ENCODE measurements around the gene TRIM47. TPM values are rescaled to one million over a fixed set of nuclear protein-coding genes. Genes with fewer than 3 reads are reported as not detected.
"Not testable (repeated sequence)": the region's sequence is repeated elsewhere in the genome, so short reads cannot be mapped to it uniquely, and the experiment has no call there.

TRIM47 gene
- total RNA-seq, 1 experiment from 2014 or later = 48.3 TPM

DNA sequence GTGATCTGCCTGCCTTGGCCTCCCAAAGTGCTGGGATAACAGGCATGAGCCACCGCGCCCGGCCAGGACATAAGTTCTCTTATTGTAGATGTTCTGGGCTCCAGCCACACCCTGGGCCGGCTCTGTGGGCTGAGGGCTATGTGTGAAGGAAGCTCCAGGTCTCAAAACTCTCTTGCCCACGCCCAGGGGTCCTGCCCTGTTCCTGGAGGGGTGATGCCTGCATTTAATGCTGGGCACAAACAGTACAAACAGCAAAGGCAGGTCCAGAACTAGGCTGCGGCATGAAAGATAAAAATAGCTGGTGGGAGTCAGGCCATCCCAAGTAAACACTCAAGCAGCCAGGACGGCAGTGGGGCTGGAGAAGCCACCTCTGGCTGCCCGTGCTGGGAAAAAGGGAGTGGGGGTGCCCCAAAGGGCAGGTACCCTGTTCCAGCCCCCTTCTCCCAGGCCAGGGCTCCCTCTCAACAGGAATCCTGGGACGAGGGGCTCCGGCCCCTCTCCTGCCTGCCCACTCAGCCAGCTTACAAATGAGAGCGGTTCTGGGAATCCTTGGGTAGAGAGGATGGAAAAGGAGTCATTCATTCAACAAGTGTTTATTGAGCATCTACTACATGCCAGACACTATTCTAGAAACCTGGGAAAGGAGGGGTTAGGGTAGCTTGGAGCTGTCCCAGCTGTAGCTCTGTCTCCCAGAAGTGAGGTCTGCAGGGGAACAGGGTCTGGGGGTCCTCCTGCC, 4.6 kb downstream of the TRIM47 start:
- TSS peak; percentile 37 for BruUV-seq (replicated peaks)
- H3K27me3 ChIP-seq (ENCODE audit: insufficient read depth, low read depth) = no peaks in the 10 kb centered on the region
- no peaks in the 10 kb centered on the region for H3K9me3 ChIP-seq (ENCODE audit: insufficient read depth, low read depth)
- no peak for DNase-seq
- H3F3A ChIP-seq (ENCODE audit: insufficient read depth, low read depth) = peaks cover 47% of the 10 kb centered on the region
- TF ChIP-seq, protein P1, sequence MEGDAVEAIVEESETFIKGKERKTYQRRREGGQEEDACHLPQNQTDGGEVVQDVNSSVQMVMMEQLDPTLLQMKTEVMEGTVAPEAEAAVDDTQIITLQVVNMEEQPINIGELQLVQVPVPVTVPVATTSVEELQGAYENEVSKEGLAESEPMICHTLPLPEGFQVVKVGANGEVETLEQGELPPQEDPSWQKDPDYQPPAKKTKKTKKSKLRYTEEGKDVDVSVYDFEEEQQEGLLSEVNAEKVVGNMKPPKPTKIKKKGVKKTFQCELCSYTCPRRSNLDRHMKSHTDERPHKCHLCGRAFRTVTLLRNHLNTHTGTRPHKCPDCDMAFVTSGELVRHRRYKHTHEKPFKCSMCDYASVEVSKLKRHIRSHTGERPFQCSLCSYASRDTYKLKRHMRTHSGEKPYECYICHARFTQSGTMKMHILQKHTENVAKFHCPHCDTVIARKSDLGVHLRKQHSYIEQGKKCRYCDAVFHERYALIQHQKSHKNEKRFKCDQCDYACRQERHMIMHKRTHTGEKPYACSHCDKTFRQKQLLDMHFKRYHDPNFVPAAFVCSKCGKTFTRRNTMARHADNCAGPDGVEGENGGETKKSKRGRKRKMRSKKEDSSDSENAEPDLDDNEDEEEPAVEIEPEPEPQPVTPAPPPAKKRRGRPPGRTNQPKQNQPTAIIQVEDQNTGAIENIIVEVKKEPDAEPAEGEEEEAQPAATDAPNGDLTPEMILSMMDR (conservative IDR thresholded peaks at IDR 0.05) = no peak
- TF ChIP-seq EZH2 (IDR thresholded peaks at IDR 0.05; ENCODE audit: low read depth) = no peak
- H3K4me1 ChIP-seq (replicated peaks; ENCODE audit: insufficient read depth) = peaks cover 46% of the 10 kb centered on the region
- ChIA-PET POLR2A (ENCODE audit: unreplicated experiment) (interaction anchor here (2.5 kb wide), 1 partner anchor 19 kb away, joined by 16 read pairs; the partner anchor contains the start of gene WBP2), CTCF (interaction anchor here (0.6 to 0.8 kb wide), 3 partner anchors 18 to 200 kb away, joined by 3 read pairs; partner anchors contain the start of gene WBP2)
- H2AFZ ChIP-seq = no peak overlapping the region
- no peak overlapping the region for H3K27ac ChIP-seq
- no peaks in the 10 kb centered on the region for H3K9me2 ChIP-seq (ENCODE audit: insufficient read depth)
- no peaks in the 10 kb centered on the region for H3K36me3 ChIP-seq (ENCODE audit: low read depth)
- intact Hi-C loops (cut with micrococcal nuclease; ENCODE audit: unreplicated experiment) = no loop called here
- no peaks in the 10 kb centered on the region for H4K20me1 ChIP-seq (ENCODE audit: insufficient read depth)
- H3K4me3 ChIP-seq = no peak overlapping the region
- H3K79me2 ChIP-seq (ENCODE audit: low read depth) = 0 out of 2 replicates have a peak, but pooled peaks cover 3% of the 10 kb centered on the region
- H3K4me2 ChIP-seq = peak overlapping the region; percentile 70; the same call in 1 of the 2 replicates

GRCh38 chr17:75872434-75873351, 5.7 kb downstream of the TRIM47 start:
- no peaks in the 10 kb centered on the region for H3K9me3 ChIP-seq (ENCODE audit: insufficient read depth, low read depth)
- no peaks in the 10 kb centered on the region for H4K20me1 ChIP-seq (ENCODE audit: insufficient read depth)
- ChIA-PET CTCF (interaction anchor here (0.6 to 1.8 kb wide), 5 partner anchors 14 to 201 kb away, joined by 3 to 18 read pairs (median 7); partner anchors contain the start of gene WBP2), POLR2A (ENCODE audit: unreplicated experiment) (interaction anchor here (0.7 to 2.5 kb wide), 6 partner anchors 18 to 434 kb away, joined by 3 to 16 read pairs (median 10); partner anchors contain the start of gene WBP2)
- peak overlapping the region; percentile 63; the same call in 1 of the 2 replicates for H2AFZ ChIP-seq
- H3K9me2 ChIP-seq (ENCODE audit: insufficient read depth) = no peaks in the 10 kb centered on the region
- H3F3A ChIP-seq (ENCODE audit: insufficient read depth, low read depth) = peaks cover 46% of the 10 kb centered on the region
- TF ChIP-seq, protein P1 (conservative IDR thresholded peaks at IDR 0.05) = no peak
- TF ChIP-seq EZH2 (IDR thresholded peaks at IDR 0.05; ENCODE audit: low read depth) = no peak
- no peaks in the 10 kb centered on the region for H3K27me3 ChIP-seq (ENCODE audit: insufficient read depth, low read depth)
- H3K4me3 ChIP-seq = no peak overlapping the region; the same call in 1 of the 2 replicates
- H3K27ac ChIP-seq = peak overlapping the region; percentile 58
- peak overlapping the region; percentile 70 for H3K4me2 ChIP-seq
- H3K36me3 ChIP-seq (ENCODE audit: low read depth) = no peaks in the 10 kb centered on the region
- H3K4me1 ChIP-seq (replicated peaks; ENCODE audit: insufficient read depth) = peaks cover 46% of the 10 kb centered on the region
- H3K79me2 ChIP-seq (ENCODE audit: low read depth) = 0 out of 2 replicates have a peak, but pooled peaks cover 3% of the 10 kb centered on the region
- BruUV-seq (replicated peaks) = no TSS peak
- intact Hi-C loops (cut with micrococcal nuclease; ENCODE audit: unreplicated experiment) = loop anchor here (1.0 kb wide), 1 partner anchor 17 kb away; the partner anchor contains the start of gene WBP2
- peak; percentile 84 to 87 for DNase-seq

GRCh38 chr17:75870228-75870627, 8.2 kb downstream of the TRIM47 start:
- H3K4me3 ChIP-seq; H3K27me3 ChIP-seq (ENCODE audit: insufficient read depth, low read depth); H2AFZ ChIP-seq; H4K20me1 ChIP-seq (ENCODE audit: insufficient read depth); H3K79me2 ChIP-seq (ENCODE audit: low read depth); DNase-seq; H3K4me2 ChIP-seq; H3K36me3 ChIP-seq (ENCODE audit: low read depth); POLR2A ChIA-PET (ENCODE audit: unreplicated experiment); H3K9me3 ChIP-seq (ENCODE audit: insufficient read depth, low read depth); intact Hi-C loops (cut with micrococcal nuclease; ENCODE audit: unreplicated experiment); CTCF ChIA-PET; H3K9me2 ChIP-seq (ENCODE audit: insufficient read depth); H3K27ac ChIP-seq; BruUV-seq (replicated peaks): not testable (repeated sequence)
- H3F3A ChIP-seq (ENCODE audit: insufficient read depth, low read depth) = peaks cover 22% of the 10 kb centered on the region; the same call in 1 of the 2 replicates
- H3K4me1 ChIP-seq (replicated peaks; ENCODE audit: insufficient read depth) = peaks cover 28% of the 10 kb centered on the region
